Gastroesophageal sphincter (tissue), 4 donors: Measurements from ENCODE around the gene MBTPS1. TPM values are rescaled to one million over a fixed set of nuclear protein-coding genes. Genes with fewer than 3 reads are reported as not detected.

ENCODE experiments used
- ATAC-seq: fragments of 150-250 bp; one replicate; pipeline ENCODE4 v1.9.1; 2016; ENCODE audit warnings: mild to moderate bottlenecking, moderate library complexity
- H3K27ac ChIP-seq, 4 donors: fragments of 200-600 bp; sonication (generic) in 3 of 4; 1 replicate in 3 of 4; 2 replicates in 1 of 4; pipeline ENCODE4 v1.5.1; 2016 to 2019
- H3K27me3 ChIP-seq: fragments of 200-600 bp; sonication (generic); one replicate; pipeline ENCODE4 v1.5.1; 2019
- H3K36me3 ChIP-seq, 2 donors: fragments of 200-600 bp; sonication (generic); one replicate each; pipeline ENCODE4 v1.5.1; 2019; ENCODE audit warnings: control low read depth in 1 of 2
- H3K4me1 ChIP-seq, 3 donors: fragments of 200-600 bp; sonication (generic); 1 replicate in 2 of 3; 2 replicates in 1 of 3; pipeline ENCODE4 v1.5.1; 2016 to 2019; ENCODE audit warnings: control low read depth in 2 of 3
- H3K4me3 ChIP-seq, 2 donors: fragments of 200-600 bp; sonication (generic); one replicate each; pipeline ENCODE4 v1.5.1; 2019; ENCODE audit warnings: mild to moderate bottlenecking in 1 of 2, moderate library complexity in 1 of 2
- H3K9me3 ChIP-seq, 3 donors: fragments of 200-600 bp; sonication (generic); one replicate each; pipeline ENCODE4 v1.5.1; 2017 to 2019; ENCODE audit warnings: control low read depth in 2 of 3
- EP300 ChIP-seq: sonication (generic); formaldehyde crosslinking; IDR thresholded peaks from one replicate; pipeline ENCODE4 v1.6.1; 2017; ENCODE audit warnings: antibody characterized with exemption, mild to moderate bottlenecking
- POLR2A ChIP-seq, 2 donors: fragments of 450-650 bp; IDR thresholded peaks; one replicate each; pipeline ENCODE4 v1.6.1; 2017; ENCODE audit warnings: antibody characterized with exemption in 2 of 2, mild to moderate bottlenecking in 2 of 2, moderate library complexity in 1 of 2
- POLR2AphosphoS5 ChIP-seq: sonication (generic); formaldehyde crosslinking; IDR thresholded peaks from one replicate; pipeline ENCODE4 v1.6.1; 2017; ENCODE audit warnings: antibody characterized with exemption
- WGBS, 2 donors: methylation state at CpG; one replicate each; pipeline ENCODE4 v1.1.5; 2018; ENCODE audit warnings: low coverage in 1 of 2; 5-methylcytosine and 5-hydroxymethylcytosine counted together
- total RNA-seq, 4 donors: library from RNA; depleted of rRNA; stranded (reverse); fragments of >200 nt; gene quantifications; one replicate each; pipeline ENCODE4 v1.1.0, GENCODE V29; 2016
- TF ChIP-seq, protein P1 (sequence below), 4 experiments: fragments of 200-600 bp in 2 of 4; fragments of 450-650 bp in 2 of 4; sonication (generic) in 1 of 4; IDR thresholded peaks; one replicate each; pipeline ENCODE4 v1.5.1; 2017 to 2019; ENCODE audit warnings: antibody characterized with exemption in 4 of 4, mild to moderate bottlenecking in 2 of 4, moderate library complexity in 2 of 4

MBTPS1 gene
- total RNA-seq, 4 donors from 2014 or later: 84.0 to 98.6 (median 90.9) TPM

GRCh38 chr16:84104231-84104630, 12.5 kb downstream of the MBTPS1 start:
- peaks cover 0 to 25% (median 0%) of the 10 kb centered on the region in 3 donors for H3K4me1 ChIP-seq
- H3K9me3 ChIP-seq: no peaks in the 10 kb centered on the region
- H3K27ac ChIP-seq: no peak overlapping the region
- ATAC-seq: no peak
- 76 to 83% methylated on average over 3 of the region's 3 CpGs for WGBS, 2 donors
- no peak overlapping the region for H3K4me3 ChIP-seq
- H3K27me3 ChIP-seq: no peaks in the 10 kb centered on the region
- H3K36me3 ChIP-seq: peaks cover 0 to 64% of the 10 kb centered on the region in 2 donors
- TF ChIP-seq POLR2AphosphoS5: no peak
- no peak for TF ChIP-seq EP300
- no peak for TF ChIP-seq POLR2A (IDR thresholded peaks at IDR 0.05)

GRCh38 chr16:84103678-84104077, 13.1 kb downstream of the MBTPS1 start:
- H3K36me3 ChIP-seq: peaks cover 0 to 64% of the 10 kb centered on the region in 2 donors
- no peak overlapping the region for H3K4me3 ChIP-seq
- H3K9me3 ChIP-seq: no peaks in the 10 kb centered on the region
- no peak for ATAC-seq
- peaks cover 0 to 21% (median 0%) of the 10 kb centered on the region in 3 donors for H3K4me1 ChIP-seq
- TF ChIP-seq, protein P1, sequence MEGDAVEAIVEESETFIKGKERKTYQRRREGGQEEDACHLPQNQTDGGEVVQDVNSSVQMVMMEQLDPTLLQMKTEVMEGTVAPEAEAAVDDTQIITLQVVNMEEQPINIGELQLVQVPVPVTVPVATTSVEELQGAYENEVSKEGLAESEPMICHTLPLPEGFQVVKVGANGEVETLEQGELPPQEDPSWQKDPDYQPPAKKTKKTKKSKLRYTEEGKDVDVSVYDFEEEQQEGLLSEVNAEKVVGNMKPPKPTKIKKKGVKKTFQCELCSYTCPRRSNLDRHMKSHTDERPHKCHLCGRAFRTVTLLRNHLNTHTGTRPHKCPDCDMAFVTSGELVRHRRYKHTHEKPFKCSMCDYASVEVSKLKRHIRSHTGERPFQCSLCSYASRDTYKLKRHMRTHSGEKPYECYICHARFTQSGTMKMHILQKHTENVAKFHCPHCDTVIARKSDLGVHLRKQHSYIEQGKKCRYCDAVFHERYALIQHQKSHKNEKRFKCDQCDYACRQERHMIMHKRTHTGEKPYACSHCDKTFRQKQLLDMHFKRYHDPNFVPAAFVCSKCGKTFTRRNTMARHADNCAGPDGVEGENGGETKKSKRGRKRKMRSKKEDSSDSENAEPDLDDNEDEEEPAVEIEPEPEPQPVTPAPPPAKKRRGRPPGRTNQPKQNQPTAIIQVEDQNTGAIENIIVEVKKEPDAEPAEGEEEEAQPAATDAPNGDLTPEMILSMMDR (IDR thresholded peaks at IDR 0.05): no peak
- TF ChIP-seq EP300 (no peak), POLR2AphosphoS5 (no peak), POLR2A (IDR thresholded peaks at IDR 0.05) (no peak)
- H3K27me3 ChIP-seq: no peaks in the 10 kb centered on the region
- H3K27ac ChIP-seq: no peak overlapping the region
- 60 to 67% methylated on average over 2 to 5 of the region's 5 CpGs for WGBS, 2 donors

GRCh38 chr16:84098939-84099338, 17.8 kb downstream of the MBTPS1 start:
- no peak for ATAC-seq
- H3K4me3 ChIP-seq: no peak overlapping the region
- H3K27ac ChIP-seq: no peak overlapping the region
- no peaks in the 10 kb centered on the region for H3K27me3 ChIP-seq
- no peaks in the 10 kb centered on the region for H3K9me3 ChIP-seq
- H3K4me1 ChIP-seq: peaks cover 0 to 10% (median 0%) of the 10 kb centered on the region in 3 donors
- no peak for TF ChIP-seq EP300
- no peak for TF ChIP-seq POLR2AphosphoS5
- TF ChIP-seq, protein P1 (IDR thresholded peaks at IDR 0.05): no peak
- no peak for TF ChIP-seq POLR2A (IDR thresholded peaks at IDR 0.05)
- WGBS, 2 donors: 91 to 92% methylated on average over 6 to 7 of the region's 7 CpGs
- peaks cover 4 to 81% of the 10 kb centered on the region in 2 donors for H3K36me3 ChIP-seq

GRCh38 chr16:84096447-84097005, 20.2 kb downstream of the MBTPS1 start:
- Histone ChIP-seq H3K27me3 (no peaks in the 10 kb centered on the region), H3K9me3 (no peaks in the 10 kb centered on the region), H3K36me3 (peaks cover 4 to 100% of the 10 kb centered on the region in 2 donors), H3K27ac (no peak overlapping the region), H3K4me3 (no peak overlapping the region), H3K4me1 (no peaks in the 10 kb centered on the region)
- ATAC-seq: no peak
- TF ChIP-seq EP300 (no peak), POLR2A (IDR thresholded peaks at IDR 0.05) (no peak), POLR2AphosphoS5 (no peak)
- TF ChIP-seq, protein P1 (IDR thresholded peaks at IDR 0.05): no peak
- 56 to 64% methylated on average over 4 of the region's 4 CpGs for WGBS, 2 donors

DNA sequence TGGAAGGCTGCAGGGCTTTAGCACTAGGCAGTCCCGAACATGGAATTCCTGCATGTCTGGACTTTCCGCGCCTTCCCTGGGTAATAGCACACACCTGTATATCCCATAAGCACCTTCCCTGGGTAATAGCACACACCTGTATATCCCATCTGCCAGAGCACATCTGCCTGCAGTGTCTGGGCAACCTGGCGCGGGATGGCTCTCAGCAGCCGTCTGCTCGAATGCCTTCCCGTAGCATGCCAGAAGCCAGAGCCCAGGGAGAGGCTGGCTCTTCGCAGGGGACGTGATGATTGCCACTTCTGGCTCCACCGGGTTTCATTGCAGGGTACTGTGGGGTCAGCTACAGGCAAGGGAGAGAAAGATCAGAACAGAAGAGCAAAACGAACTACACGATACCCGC, 21.3 kb downstream of the MBTPS1 start:
- TF ChIP-seq POLR2A (IDR thresholded peaks at IDR 0.05): no peak
- no peak for TF ChIP-seq EP300
- TF ChIP-seq, protein P1 (IDR thresholded peaks at IDR 0.05): no peak
- no peak for TF ChIP-seq POLR2AphosphoS5
- Histone ChIP-seq H3K27me3 (no peaks in the 10 kb centered on the region), H3K9me3 (no peaks in the 10 kb centered on the region), H3K4me3 (no peak overlapping the region), H3K4me1 (no peaks in the 10 kb centered on the region), H3K27ac (no peak overlapping the region), H3K36me3 (peaks cover 4 to 100% of the 10 kb centered on the region in 2 donors)
- ATAC-seq: no peak
- 93 to 98% methylated on average over 2 to 7 of the region's 14 CpGs for WGBS, 2 donors
